GM18507 (cell line): ENCODE measurements around the gene KAZN.

ENCODE experiments used
- DNase-seq: peaks from one replicate; pipeline ENCODE4 v3.0.0; 2011; ENCODE audit warnings: low read depth; ENCODE audit not compliant: insufficient read length; ENCODE audit errors: extremely low spot score
- FAIRE-seq: peaks from 2 replicates; lab custom pipeline; 2011; peaks lifted over from hg19 to GRCh38; lab: Jason Lieb, UNC

Gene KAZN

GRCh38 chr1:14910984-14911721 is 312.7 kb downstream of the KAZN start:
- DNase-seq (no peak), FAIRE-seq (no peak)

GRCh38 chr1:14912839-14913481 is 314.5 kb downstream of the KAZN start:
- no peak for FAIRE-seq
- no peak for DNase-seq

GRCh38 chr1:14913482-14914177 is 315.1 kb downstream of the KAZN start:
- DNase-seq: peak; percentile 25
- peak; percentile 74 for FAIRE-seq

DNA sequence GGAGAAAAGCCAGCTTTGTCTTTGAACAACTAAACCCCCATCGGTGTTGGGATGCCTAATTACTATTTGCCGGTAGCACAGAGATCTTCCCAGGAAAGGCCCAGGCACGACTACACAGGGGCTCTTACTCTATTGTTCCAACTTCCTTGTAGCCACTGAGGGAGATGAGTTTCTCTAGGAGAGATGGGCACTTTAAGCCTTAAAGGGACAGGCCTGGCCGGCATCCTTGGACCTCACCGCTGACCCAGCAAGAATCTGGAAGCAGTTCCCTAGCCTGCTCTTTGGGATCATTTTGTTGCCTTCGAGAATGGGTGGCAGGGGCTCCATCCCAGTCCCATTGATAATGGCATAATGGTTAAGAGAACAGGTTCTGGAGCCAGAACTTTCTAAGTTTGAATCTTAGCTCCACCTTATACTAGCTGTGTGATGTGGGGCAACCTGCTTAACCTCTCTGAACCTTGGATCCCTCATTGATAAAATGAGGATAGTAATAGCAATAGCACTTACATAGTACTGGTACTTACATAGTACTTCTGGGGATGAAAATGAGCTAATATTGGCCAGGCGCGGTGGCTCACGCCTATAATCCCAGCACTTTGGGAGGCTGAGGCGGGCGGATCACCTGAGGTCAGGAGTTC is 316.0 kb downstream of the KAZN start:
- no peak for FAIRE-seq
- no peak for DNase-seq

DNA sequence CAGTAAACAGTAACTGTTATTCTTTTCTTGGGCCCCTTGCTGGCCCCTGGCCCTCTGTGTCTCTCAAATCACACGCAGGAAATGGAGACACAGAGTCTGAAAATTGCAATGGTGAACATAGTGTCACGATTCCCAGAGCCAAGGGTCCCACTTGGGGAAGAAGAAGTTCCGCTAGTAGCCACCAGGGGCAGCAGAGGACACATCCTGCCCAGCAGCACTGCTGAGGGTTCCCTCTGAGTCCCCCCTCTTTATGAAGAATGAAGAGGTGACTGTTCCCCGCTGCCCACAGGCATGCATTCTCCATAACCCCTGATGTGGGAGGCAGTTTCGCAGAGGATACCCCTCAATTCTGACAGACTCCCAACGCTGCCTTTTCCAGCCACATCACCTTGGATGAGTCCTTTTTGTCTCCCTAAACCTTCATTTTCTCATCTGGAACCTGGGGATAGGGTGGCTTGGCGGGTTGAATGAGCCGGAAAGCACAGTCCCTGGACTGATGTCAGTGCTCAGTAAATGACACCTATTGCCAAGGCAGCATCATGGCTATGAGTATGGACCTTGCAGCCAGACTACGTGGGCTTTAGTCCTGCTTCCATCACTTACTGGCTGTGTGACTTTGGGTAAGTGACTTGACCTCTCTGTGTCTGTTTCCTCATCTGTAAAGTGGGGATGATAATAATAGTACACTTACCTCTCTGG is 317.0 kb downstream of the KAZN start:
- no peak for DNase-seq
- peak; percentile 62 for FAIRE-seq

GRCh38 chr1:14919289-14919688 is 320.8 kb downstream of the KAZN start:
- no peak for FAIRE-seq
- DNase-seq: no peak

DNA sequence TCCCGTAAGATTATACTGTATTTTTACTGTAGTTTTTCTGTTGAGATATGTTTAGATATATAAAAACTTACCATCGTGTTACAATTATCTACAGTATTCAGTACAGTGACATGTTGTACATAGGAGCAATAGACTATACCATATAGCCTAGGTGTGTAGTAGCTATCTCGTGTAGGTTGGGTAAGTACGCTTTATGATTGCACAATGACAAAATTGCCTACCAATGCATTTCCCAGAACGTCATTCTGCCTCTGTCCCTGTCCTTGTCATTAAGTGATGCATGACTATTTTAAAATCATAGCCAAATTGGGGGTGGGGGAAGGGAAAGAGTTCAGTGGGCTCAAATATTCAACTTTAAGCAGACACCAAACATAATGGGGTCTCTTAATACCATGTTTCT is 321.3 kb downstream of the KAZN start:
- FAIRE-seq: no peak
- no peak for DNase-seq

DNA sequence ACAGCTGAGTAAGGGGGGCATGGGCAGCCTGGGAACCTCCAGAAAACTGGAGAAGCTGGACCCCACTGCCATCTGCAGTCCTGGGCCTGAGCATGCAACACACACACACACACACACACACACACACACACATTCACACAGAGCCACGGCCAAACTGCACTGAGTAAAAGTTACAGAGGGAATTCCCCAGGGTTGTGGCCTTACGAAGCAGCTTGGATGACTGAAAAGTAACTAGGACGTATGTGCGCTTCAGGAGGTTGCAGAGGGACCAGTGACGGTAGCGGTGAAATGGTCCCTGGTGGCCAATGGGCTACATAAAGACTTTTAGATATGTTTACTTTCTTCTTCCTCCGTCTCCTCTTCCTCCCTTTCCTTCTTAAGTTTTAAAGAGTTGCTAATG is 322.6 kb downstream of the KAZN start:
- FAIRE-seq (no peak), DNase-seq (no peak)

GRCh38 chr1:14922942-14923726 is 324.6 kb downstream of the KAZN start:
- DNase-seq (no peak), FAIRE-seq (no peak)

DNA sequence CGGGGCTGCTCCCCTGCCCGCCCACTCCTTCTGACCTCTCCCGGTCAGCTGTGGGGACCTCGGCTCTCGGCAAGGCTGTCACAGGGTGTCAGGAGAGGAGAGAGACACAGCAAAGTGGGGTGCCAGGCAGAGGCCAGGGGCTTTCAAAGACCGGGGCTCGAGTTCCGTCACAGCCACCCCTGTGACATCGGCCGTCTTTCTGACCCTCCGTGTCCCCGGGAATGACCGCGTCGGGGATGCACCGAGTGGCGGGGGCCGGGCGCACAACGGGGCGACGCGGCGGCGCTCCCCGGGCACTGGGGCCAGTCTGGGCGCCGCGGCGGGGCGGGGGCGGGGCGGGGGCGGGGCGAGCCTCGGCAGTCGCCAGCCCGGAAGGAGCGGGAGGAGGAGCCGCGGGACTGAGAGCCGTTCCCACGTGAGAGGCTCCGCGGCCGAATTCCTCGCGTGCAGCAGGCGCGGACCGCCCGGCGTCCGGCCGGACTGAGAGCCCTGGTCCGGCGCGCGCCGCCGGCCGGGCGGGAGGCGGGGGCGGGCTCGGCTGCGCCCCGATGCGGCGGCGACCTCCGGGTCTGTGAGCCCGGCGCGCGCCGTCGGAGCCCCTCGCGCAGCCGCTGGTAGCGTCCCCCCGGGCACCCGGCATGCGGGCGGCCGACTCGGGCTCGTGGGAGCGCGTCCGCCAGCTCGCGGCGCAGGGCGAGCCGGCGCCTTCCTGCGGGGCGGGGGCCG is 325.4 kb downstream of the KAZN start:
- peak; percentile 32 for DNase-seq

DNA sequence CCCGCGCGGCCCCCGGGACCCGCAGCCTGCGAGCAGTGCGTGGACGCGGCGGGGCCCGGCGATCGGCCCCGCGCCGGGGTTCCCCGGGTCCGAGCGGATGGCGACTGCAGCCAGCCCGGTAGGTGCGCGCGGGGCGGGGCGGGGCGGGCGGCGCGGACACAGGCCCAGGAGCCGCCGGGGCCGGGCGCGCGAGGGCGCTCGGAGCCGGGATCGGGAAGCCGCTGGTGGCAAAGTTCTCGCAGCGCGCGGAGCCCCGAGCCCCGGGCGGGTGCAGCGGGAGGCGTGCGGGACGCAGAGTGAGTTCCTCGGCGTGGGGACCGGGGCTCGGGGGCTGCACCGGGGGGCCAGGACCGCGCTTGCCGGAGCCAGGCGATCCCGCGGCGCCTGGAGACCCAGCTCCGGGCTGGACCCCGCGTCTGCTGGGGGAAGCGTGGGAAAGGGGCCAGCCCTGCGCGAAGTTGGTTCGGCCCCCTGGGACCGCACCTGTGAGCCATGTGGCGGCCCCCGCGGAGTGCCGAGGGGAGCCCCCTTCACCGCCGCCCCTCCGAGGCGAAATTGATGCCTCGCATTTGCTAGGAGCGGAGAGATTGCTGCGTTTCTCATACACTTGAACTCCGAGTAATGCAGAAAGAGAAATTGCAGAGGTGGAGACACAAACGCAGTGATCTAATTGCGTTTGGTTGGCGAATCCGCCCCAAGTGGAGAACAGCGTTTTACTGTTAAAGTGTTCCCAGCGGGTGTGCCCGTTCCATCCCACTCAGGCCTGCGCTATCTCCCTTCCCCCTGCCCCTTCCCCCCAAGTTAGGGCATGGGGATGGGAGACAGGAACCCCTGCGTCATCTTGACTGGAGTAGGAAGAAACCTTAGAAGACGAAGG is 326.2 kb downstream of the KAZN start:
- DNase-seq: no peak
- no peak for FAIRE-seq

More for the DNA sequence above, 325.4 kb downstream of the KAZN start:
- FAIRE-seq: no peak

GRCh38 chr1:14925336-14926136 is 327.1 kb downstream of the KAZN start:
- FAIRE-seq (no peak), DNase-seq (no peak)

DNA sequence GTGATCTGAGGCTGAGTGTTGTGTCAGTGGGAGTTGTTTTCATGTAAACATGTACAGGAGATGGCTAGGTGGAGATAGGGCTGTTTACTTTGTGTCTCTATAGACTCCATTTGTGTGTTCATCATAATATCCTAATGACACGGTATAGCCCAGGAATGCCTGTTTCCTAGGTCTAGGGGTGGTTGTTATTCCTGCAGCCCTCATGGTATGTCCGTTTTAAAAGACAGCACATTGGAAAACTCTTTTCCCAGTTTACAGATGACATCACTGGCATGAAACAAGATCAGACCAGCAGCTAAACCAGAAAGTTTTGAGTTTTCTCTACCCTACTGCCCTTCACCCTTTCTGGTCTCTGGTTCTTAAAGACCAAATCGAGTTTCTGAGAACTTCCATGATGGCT is 327.7 kb downstream of the KAZN start:
- DNase-seq: no peak
- FAIRE-seq: no peak

- DNase-seq (no peak), FAIRE-seq (no peak)
These were observed 328.5 kb downstream of the KAZN start for GRCh38 chr1:14926818-14927575.

DNA sequence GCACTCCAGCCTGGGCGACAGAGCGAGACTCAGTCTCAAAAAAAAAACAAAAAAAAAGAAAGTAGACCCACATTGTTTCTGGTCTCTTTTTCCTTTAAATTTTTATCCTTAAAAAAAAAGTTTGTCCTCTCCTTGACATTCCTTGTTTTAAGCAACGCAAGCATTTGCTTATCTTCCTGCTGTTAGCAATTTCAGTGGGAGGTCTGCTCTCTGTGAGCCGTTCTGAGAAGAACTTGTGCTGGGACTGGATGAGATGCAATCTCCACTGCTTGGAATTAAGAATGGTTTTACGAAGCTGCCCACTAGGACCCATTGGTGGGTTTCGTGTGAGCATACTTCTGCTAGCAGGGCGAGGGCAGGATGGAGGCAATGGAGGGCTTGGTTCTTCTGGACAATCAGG is 329.9 kb downstream of the KAZN start:
- FAIRE-seq: no peak

More for the DNA sequence above, 329.9 kb downstream of the KAZN start:
- DNase-seq: no peak
